Posterior cingulate gyrus (tissue), 11 donors: ENCODE measurements around the gene C12orf42.

Source experiments
- DNase-seq, 10 donors: peaks; one replicate each; pipeline versions ENCODE4 v3.0.0 to v3.0.0-alpha.2; 2020 to 2021; ENCODE audit warnings: mixed read lengths in 3 of 10
- intact Hi-C: fragments of 100-400 bp; cut with DNase I; formaldehyde crosslinking; loops from one replicate; pipeline ENCODE4 v1.15.1; 2023

Gene C12orf42

GRCh38 chr12:103282124-103282523, 213.6 kb downstream of the C12orf42 start:
- no peak for DNase-seq
- intact Hi-C loops = no loop called here

GRCh38 chr12:103279444-103279843, 216.3 kb downstream of the C12orf42 start:
- intact Hi-C loops = no loop called here
- DNase-seq = no peak

GRCh38 chr12:103278329-103278728, 217.4 kb downstream of the C12orf42 start:
- intact Hi-C loops = no loop called here
- no peak for DNase-seq

- DNase-seq = no peak
- intact Hi-C loops = no loop called here
Observed at GRCh38 chr12:103273645-103274044, 222.1 kb downstream of the C12orf42 start.

GRCh38 chr12:103272949-103273348, 222.8 kb downstream of the C12orf42 start:
- intact Hi-C loops = no loop called here
- no peak for DNase-seq

GRCh38 chr12:103269946-103270345, 225.8 kb downstream of the C12orf42 start:
- intact Hi-C loops = no loop called here
- DNase-seq = no peak

- intact Hi-C loops = no loop called here
- DNase-seq = no peak
Observed at GRCh38 chr12:103268831-103269514, 226.8 kb downstream of the C12orf42 start.

GRCh38 chr12:103257763-103258162, 238.0 kb downstream of the C12orf42 start:
- DNase-seq = no peak
- intact Hi-C loops = no loop called here
